Measurements from ENCODE around the gene SORBS2. TPM values are rescaled to one million over a fixed set of nuclear protein-coding genes. Genes with fewer than 3 reads are reported as not detected.

Gene SORBS2
- total and polyA plus RNA-seq, 3 donors from 2014 or later = 20.2 to 47.7 (median 26.0) TPM

DNA sequence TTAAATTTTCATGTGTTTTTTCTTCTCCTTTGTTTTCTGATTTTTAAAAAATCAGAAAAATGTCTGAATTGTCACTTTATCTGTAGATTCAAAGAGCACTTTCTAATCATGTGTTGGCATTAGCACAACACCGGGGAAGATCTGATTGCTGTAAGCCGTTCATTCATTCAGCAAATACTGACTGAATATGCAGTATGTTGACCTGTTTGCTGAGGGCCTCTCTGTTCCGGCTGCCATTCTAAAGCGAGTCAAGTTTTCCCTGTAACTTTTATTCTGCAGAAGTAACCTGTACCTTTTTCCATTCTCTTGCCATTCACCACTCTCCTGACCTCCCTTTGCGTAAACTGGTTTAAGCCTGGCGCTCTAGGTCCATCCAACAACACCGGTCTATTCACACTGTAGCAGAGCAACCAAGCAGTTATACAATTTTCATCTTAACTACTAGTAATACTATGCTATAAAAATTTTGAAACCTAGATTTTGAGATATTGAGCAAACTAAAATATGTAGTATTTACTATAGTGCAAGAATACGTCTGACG, 6.7 kb downstream of the SORBS2 start:
- DNase-seq = no peak
- Histone ChIP-seq H3K4me3 (no peak overlapping the region), H3K27me3 (no peaks in the 10 kb centered on the region), H3K9me3 (no peaks in the 10 kb centered on the region), H3K4me1 (no peaks in the 10 kb centered on the region), H3K27ac (no peak overlapping the region), H3K36me3 (ENCODE audit: low read depth, missing control alignments) (no peaks in the 10 kb centered on the region)
- intact Hi-C loops (cut with DNase I; ENCODE audit: low total_unique reads) = no loop called here
- WGBS, 2 donors = 65 to 81% methylated on average over 9 of the region's 9 CpGs
- TF ChIP-seq, protein P1, sequence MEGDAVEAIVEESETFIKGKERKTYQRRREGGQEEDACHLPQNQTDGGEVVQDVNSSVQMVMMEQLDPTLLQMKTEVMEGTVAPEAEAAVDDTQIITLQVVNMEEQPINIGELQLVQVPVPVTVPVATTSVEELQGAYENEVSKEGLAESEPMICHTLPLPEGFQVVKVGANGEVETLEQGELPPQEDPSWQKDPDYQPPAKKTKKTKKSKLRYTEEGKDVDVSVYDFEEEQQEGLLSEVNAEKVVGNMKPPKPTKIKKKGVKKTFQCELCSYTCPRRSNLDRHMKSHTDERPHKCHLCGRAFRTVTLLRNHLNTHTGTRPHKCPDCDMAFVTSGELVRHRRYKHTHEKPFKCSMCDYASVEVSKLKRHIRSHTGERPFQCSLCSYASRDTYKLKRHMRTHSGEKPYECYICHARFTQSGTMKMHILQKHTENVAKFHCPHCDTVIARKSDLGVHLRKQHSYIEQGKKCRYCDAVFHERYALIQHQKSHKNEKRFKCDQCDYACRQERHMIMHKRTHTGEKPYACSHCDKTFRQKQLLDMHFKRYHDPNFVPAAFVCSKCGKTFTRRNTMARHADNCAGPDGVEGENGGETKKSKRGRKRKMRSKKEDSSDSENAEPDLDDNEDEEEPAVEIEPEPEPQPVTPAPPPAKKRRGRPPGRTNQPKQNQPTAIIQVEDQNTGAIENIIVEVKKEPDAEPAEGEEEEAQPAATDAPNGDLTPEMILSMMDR (IDR thresholded peaks at IDR 0.05) = no peak
- no peak for TF ChIP-seq POLR2A (IDR thresholded peaks at IDR 0.05)

DNA sequence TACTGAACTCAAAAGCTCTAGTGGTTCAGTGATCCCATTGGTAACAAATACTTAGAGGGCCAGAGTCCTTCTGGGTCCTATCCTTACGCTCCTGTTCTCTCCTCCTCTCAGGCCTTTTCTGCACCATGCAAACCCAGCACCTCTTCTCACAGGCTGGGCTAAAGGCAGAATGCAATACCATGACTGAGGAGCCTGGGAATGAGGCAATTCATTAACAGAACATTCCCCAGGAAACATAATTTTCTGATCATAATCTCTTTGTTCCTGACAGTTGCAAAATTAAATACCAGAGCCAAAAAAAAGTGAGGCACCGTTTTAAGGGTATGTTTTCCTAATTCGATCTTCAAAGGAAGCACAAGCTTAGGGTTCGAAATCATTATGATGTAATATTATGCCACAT, 9.0 kb downstream of the SORBS2 start:
- no peak for DNase-seq
- TF ChIP-seq, protein P1 (IDR thresholded peaks at IDR 0.05) = no peak
- no peak for TF ChIP-seq POLR2A (IDR thresholded peaks at IDR 0.05)
- intact Hi-C loops (cut with DNase I; ENCODE audit: low total_unique reads) = no loop called here
- H3K4me3 ChIP-seq = no peak overlapping the region
- H3K9me3 ChIP-seq = no peaks in the 10 kb centered on the region
- no peak overlapping the region for H3K27ac ChIP-seq
- no peaks in the 10 kb centered on the region for H3K27me3 ChIP-seq
- 77 to 82% methylated on average over 4 of the region's 4 CpGs for WGBS, 2 donors
- no peaks in the 10 kb centered on the region for H3K36me3 ChIP-seq (ENCODE audit: low read depth, missing control alignments)
- H3K4me1 ChIP-seq = no peaks in the 10 kb centered on the region

DNA sequence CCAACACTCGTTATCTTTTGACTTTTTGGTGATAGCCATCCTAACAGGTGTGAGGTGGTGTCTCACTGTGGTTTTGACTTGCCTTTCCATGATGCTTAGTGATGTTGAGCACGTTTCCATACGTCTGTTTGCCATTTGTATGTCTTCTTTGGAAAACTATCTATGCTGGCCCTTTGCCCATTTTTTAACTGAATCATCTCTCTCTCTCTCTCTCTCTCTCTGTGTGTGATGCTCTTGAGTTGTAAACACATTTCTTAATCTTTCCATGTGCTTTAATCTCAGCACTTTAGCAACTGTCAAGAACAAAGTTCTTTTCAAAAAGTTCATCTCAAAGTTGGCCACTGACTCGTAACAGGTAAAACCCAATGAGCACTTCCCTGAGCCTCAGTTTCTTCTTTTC, 10.5 kb downstream of the SORBS2 start:
- Histone ChIP-seq H3K4me1 (no peaks in the 10 kb centered on the region), H3K27ac (no peak overlapping the region), H3K9me3 (no peaks in the 10 kb centered on the region), H3K4me3 (no peak overlapping the region), H3K36me3 (ENCODE audit: low read depth, missing control alignments) (no peaks in the 10 kb centered on the region), H3K27me3 (no peaks in the 10 kb centered on the region)
- 77 to 81% methylated on average over 4 of the region's 4 CpGs for WGBS, 2 donors
- DNase-seq = no peak
- intact Hi-C loops (cut with DNase I; ENCODE audit: low total_unique reads) = no loop called here
- TF ChIP-seq POLR2A (IDR thresholded peaks at IDR 0.05) = no peak

DNA sequence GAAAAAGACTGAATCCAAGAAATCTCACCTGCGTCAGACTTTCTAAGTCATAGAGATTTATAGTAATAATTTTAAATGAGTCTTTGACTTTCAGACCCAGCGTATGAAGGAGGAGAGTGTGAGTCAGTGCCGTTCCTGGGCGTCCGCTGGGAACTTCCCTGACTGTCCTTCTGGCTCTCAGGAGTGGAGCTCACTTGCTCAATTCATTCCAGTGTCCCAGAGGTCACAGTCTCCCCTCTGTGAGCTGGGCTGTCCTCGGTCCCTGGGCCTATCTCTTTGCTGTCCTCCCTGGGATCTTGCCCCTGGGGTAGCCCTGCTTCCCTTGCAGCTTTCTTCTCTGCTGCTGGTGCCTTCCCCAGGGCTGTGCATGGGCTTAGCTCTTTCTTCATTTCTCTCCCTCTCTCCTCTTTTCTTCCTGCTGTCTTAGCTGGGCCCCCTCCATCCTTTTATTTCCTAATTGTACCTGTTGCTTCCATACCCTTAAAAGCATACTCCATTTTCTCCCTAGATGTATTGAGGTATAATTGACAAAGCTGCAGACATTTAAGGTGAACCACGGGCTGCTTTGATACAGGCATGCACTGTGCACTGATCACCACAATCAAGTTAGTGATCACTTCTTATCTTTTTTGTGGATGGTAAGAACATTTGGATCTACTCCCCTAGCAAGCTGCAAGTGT, 11.6 kb downstream of the SORBS2 start:
- TF ChIP-seq, protein P1 (IDR thresholded peaks at IDR 0.05) = no peak
- no peak for TF ChIP-seq POLR2A (IDR thresholded peaks at IDR 0.05)
- Histone ChIP-seq H3K36me3 (ENCODE audit: low read depth, missing control alignments) (no peaks in the 10 kb centered on the region), H3K27me3 (no peaks in the 10 kb centered on the region), H3K27ac (no peak overlapping the region), H3K4me1 (no peaks in the 10 kb centered on the region), H3K9me3 (no peaks in the 10 kb centered on the region), H3K4me3 (no peak overlapping the region)
- intact Hi-C loops (cut with DNase I; ENCODE audit: low total_unique reads) = no loop called here
- WGBS, 2 donors = 94 to 97% methylated on average over 7 of the region's 7 CpGs
- no peak for DNase-seq

DNA sequence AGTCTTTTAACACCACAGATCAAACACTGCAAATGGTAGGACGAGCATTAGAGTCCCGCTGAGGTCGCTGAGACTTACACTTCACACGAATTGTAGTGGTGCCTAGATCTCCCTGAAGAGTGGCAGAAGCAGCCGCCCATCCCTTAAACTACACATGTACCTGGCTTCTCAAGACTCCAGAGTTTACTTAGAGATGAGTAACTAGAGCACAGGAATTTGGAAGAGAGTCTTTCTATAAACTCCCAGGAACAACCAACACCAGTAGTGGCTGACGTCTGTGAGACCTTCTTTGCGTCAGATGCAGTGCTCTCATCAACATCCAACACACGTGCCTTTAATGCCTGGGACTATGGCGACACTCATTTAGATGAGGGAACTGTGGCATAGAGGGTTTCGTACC, 12.6 kb downstream of the SORBS2 start:
- no peak overlapping the region for H3K27ac ChIP-seq
- 88 to 92% methylated on average over 10 of the region's 10 CpGs for WGBS, 2 donors

More for the DNA sequence above, 12.6 kb downstream of the SORBS2 start:
- Histone ChIP-seq H3K9me3 (no peaks in the 10 kb centered on the region), H3K4me3 (no peak overlapping the region), H3K36me3 (ENCODE audit: low read depth, missing control alignments) (no peaks in the 10 kb centered on the region), H3K27me3 (no peaks in the 10 kb centered on the region), H3K4me1 (no peaks in the 10 kb centered on the region)
- no peak for DNase-seq
- TF ChIP-seq, protein P1 (IDR thresholded peaks at IDR 0.05) = no peak
- TF ChIP-seq POLR2A (IDR thresholded peaks at IDR 0.05) = no peak
- intact Hi-C loops (cut with DNase I; ENCODE audit: low total_unique reads) = no loop called here

Measured in testis (tissue), 3 donors.